Endothelial cell of umbilical vein (primary cell): ENCODE data around the gene STIM1.

Source experiments
- FOS ChIP-seq: IDR thresholded peaks from 2 replicates; pipeline ENCODE4 v1.6.1; 2011; ENCODE audit warnings: mild to moderate bottlenecking, low read length, moderate library complexity, borderline replicate concordance; ENCODE audit not compliant: insufficient read depth
- POLR2A ChIP-seq: IDR thresholded peaks from 2 replicates; pipeline ENCODE4 v1.6.1; 2012; ENCODE audit warnings: low read depth, mild to moderate bottlenecking, control low read depth, low read length
- TF ChIP-seq, protein P1 (sequence below), 2 donors: IDR thresholded peaks; 1 replicate in 1 of 2; 2 replicates in 1 of 2; pipeline ENCODE4 v1.5.1; 2011; ENCODE audit warnings: low read length in 2 of 2, mild to moderate bottlenecking in 2 of 2, moderate library complexity in 2 of 2, control low read depth in 1 of 2, inconsistent platforms in 1 of 2, low read depth in 1 of 2; ENCODE audit not compliant: insufficient read depth in 1 of 2; ENCODE audit errors: extremely low read depth in 1 of 2

GRCh38 chr11:3832816-3833215 lies 22.6 kb upstream of the STIM1 start:
- TF ChIP-seq, protein P1, sequence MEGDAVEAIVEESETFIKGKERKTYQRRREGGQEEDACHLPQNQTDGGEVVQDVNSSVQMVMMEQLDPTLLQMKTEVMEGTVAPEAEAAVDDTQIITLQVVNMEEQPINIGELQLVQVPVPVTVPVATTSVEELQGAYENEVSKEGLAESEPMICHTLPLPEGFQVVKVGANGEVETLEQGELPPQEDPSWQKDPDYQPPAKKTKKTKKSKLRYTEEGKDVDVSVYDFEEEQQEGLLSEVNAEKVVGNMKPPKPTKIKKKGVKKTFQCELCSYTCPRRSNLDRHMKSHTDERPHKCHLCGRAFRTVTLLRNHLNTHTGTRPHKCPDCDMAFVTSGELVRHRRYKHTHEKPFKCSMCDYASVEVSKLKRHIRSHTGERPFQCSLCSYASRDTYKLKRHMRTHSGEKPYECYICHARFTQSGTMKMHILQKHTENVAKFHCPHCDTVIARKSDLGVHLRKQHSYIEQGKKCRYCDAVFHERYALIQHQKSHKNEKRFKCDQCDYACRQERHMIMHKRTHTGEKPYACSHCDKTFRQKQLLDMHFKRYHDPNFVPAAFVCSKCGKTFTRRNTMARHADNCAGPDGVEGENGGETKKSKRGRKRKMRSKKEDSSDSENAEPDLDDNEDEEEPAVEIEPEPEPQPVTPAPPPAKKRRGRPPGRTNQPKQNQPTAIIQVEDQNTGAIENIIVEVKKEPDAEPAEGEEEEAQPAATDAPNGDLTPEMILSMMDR (IDR thresholded peaks at IDR 0.05; ENCODE audit: extremely low read depth in 1 of 2, insufficient read depth in 1 of 2, low read depth in 1 of 2, low read length in 2 of 2), result no peak
- TF ChIP-seq FOS (no peak), POLR2A (no peak)
